Sigmoid colon (tissue), 7 donors: Measurements from ENCODE around the gene HOXD3. TPM values are rescaled to one million over a fixed set of nuclear protein-coding genes. Genes with fewer than 3 reads are reported as not detected.

Source experiments
- polyA plus RNA-seq, 3 donors: library from polyadenylated mRNA; stranded (reverse); fragments of 200-250 nt; gene quantifications; one replicate each; pipeline ENCODE4 v1.2.3, GENCODE V29; 2013
- small RNA-seq, 3 donors: library from RNA; depleted of rRNA; stranded (forward); fragments of <200 nt; gene quantifications; one replicate each; pipeline ENCODE3, GENCODE V24; 2016
- total RNA-seq, 4 donors: library from RNA; depleted of rRNA; stranded (reverse); fragments of >200 nt; gene quantifications; one replicate each; pipeline ENCODE4 v1.1.0, GENCODE V29; 2016
- donor health status: healthy with polysubstance abuse.
- donor health status: Bipolar disorder and iron deficiency.
- donor health status: healthy.

Gene HOXD3
- total and polyA plus RNA-seq, 7 donors = 0.60 to 4.6 (median 1.4) TPM

Small RNA genes lying within 50 kb of the gene (small RNA-seq; reads per million reads assigned to genes)
- 108,319 to 133,268 (median 126,436) reads per million in 3 donors for gene MIR10B

Other genes with a start within 250 kb of the HOXD3 start
- 10 to 100 TPM; 15.9 to 48.2 (median 37.1) TPM for gene LNPK, start 155.0 kb upstream of the HOXD3 start, total RNA-seq
- 1 to 10 TPM; 1.8 to 6.8 (median 4.2) TPM for gene LNPK, start 155.0 kb upstream of the HOXD3 start, polyA plus RNA-seq
- 1 to 10 TPM; 1.2 to 4.6 (median 2.1) TPM for gene EVX2, start 73.3 kb upstream of the HOXD3 start, total RNA-seq
- under 1 TPM in 1 of 3 donors, not detected in 2; 0.07 TPM for gene EVX2, start 73.3 kb upstream of the HOXD3 start, polyA plus RNA-seq
- 10 to 100 TPM; 18.7 to 48.9 (median 34.1) TPM for gene HOXD13, start 64.6 kb upstream of the HOXD3 start, total RNA-seq
- 1 to 10 TPM in 2 of 3 donors, not detected in 1; 2.3 to 2.4 TPM for gene HOXD13, start 64.6 kb upstream of the HOXD3 start, polyA plus RNA-seq
- 1 to 10 TPM in 3 of 4 donors, not detected in 1; 1.3 to 1.8 (median 1.7) TPM for gene HOXD12, start 57.5 kb upstream of the HOXD3 start, total RNA-seq
- gene HOXD12, start 57.5 kb upstream of the HOXD3 start, polyA plus RNA-seq = under 1 TPM in 1 of 3 donors, not detected in 2; 0.15 TPM
- 10 to 100 TPM; 18.3 to 39.3 (median 24.9) TPM for gene HOXD11, start 50.0 kb upstream of the HOXD3 start, total RNA-seq
- gene HOXD11, start 50.0 kb upstream of the HOXD3 start, polyA plus RNA-seq = 1 to 10 TPM in 2 of 3 donors, under 1 TPM in 1; 0.69 to 3.6 (median 2.1) TPM
- gene HOXD10, start 40.5 kb upstream of the HOXD3 start, total RNA-seq = 10 to 100 TPM; 10.7 to 46.0 (median 17.9) TPM
- gene HOXD10, start 40.5 kb upstream of the HOXD3 start, polyA plus RNA-seq = 1 to 10 TPM in 2 of 3 donors, under 1 TPM in 1; 0.23 to 2.4 (median 1.5) TPM
- gene HOXD9, start 34.6 kb upstream of the HOXD3 start, total RNA-seq = 10 to 100 TPM; 10.6 to 27.1 (median 12.9) TPM
- 1 to 10 TPM in 2 of 3 donors, under 1 TPM in 1; 0.46 to 3.6 (median 1.8) TPM for gene HOXD9, start 34.6 kb upstream of the HOXD3 start, polyA plus RNA-seq
- 10 to 100 TPM; 10.2 to 19.7 (median 16.5) TPM for gene HOXD8, start 27.6 kb upstream of the HOXD3 start, total RNA-seq
- 10 to 100 TPM in 1 of 3 donors, 1 to 10 TPM in 2; 2.5 to 10.8 (median 3.4) TPM for gene HOXD8, start 27.6 kb upstream of the HOXD3 start, polyA plus RNA-seq
- 1 to 10 TPM; 3.4 to 8.0 (median 4.8) TPM for gene HOXD4, start 5.8 kb upstream of the HOXD3 start, total RNA-seq
- gene HOXD4, start 5.8 kb upstream of the HOXD3 start, polyA plus RNA-seq = 1 to 10 TPM in 1 of 3 donors, under 1 TPM in 1, not detected in 1; 0.60 to 3.1 TPM
- under 1 TPM in 3 of 4 donors, not detected in 1; 0.16 to 0.71 (median 0.41) TPM for gene HOXD1, start 31.4 kb downstream of the HOXD3 start, total RNA-seq
- 1 to 10 TPM; 3.1 to 4.2 (median 3.6) TPM for gene HOXD1, start 31.4 kb downstream of the HOXD3 start, polyA plus RNA-seq
- 10 to 100 TPM; 34.5 to 49.5 (median 38.8) TPM for gene MTX2, start 112.1 kb downstream of the HOXD3 start, total RNA-seq
- gene MTX2, start 112.1 kb downstream of the HOXD3 start, polyA plus RNA-seq = 10 to 100 TPM; 45.8 to 66.8 (median 59.5) TPM